ENCODE results near the gene ATMIN.

The ATMIN gene, protein sequence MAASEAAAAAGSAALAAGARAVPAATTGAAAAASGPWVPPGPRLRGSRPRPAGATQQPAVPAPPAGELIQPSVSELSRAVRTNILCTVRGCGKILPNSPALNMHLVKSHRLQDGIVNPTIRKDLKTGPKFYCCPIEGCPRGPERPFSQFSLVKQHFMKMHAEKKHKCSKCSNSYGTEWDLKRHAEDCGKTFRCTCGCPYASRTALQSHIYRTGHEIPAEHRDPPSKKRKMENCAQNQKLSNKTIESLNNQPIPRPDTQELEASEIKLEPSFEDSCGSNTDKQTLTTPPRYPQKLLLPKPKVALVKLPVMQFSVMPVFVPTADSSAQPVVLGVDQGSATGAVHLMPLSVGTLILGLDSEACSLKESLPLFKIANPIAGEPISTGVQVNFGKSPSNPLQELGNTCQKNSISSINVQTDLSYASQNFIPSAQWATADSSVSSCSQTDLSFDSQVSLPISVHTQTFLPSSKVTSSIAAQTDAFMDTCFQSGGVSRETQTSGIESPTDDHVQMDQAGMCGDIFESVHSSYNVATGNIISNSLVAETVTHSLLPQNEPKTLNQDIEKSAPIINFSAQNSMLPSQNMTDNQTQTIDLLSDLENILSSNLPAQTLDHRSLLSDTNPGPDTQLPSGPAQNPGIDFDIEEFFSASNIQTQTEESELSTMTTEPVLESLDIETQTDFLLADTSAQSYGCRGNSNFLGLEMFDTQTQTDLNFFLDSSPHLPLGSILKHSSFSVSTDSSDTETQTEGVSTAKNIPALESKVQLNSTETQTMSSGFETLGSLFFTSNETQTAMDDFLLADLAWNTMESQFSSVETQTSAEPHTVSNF

DNA sequence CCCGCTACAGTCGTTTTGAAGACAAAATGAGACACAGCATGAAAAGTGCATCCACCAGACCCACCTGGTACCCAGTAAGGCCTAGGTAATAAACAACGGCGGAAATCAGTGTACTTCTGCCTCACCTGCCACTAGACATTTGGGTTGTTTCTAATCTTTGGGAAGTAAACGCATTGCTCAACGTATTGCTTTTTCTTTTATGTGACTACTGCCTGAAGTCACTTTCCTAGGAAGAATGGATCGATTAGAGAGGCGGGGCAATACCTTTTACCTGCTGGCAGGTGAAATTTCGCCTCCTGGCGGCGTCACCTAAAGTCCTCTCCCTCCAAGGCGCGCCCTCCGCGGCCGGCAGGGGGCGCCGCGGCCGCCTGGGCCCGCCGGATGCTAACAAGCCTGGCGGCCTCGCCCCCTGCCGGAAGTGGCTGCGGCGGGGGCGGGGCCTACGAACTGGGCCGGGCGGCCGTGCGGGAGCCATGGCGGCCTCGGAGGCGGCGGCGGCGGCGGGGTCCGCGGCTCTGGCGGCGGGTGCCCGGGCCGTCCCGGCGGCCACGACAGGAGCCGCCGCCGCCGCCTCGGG lies at the start of gene ATMIN:
ATMIN (plus strand) TSS at position 445 of the 577 bp plus-strand sequence; CDS start at position 474, 29 bp downstream.
- H3K27ac ChIP-seq (ENCODE audit: low read depth, low read length), result peak within 1 kb of the TSS; percentile 70
- no peaks in the 10 kb centered on the region for H3K27me3 ChIP-seq (ENCODE audit: control insufficient read depth in 5 of 5, insufficient read depth in 4 of 5, low read length in 5 of 5)
- peak within 1 kb of the TSS; percentile 86 to 91 (median 88) for H3K9ac ChIP-seq (ENCODE audit: low read length in 5 of 5)
- H3K4me3 ChIP-seq (ENCODE audit: low read depth in 1 of 5, low read length in 5 of 5), result peak within 1 kb of the TSS; percentile 78 to 91 (median 81)
- no peaks in the 10 kb centered on the region for H3K9me3 ChIP-seq (ENCODE audit: control insufficient read depth in 5 of 5, low read length in 5 of 5)
- H3K36me3 ChIP-seq (ENCODE audit: control insufficient read depth in 5 of 5, insufficient read depth in 5 of 5, low read length in 5 of 5), result peaks cover 0 to 7% (median 0%) of the 10 kb centered on the region in 5 donors
- H3K4me1 ChIP-seq (ENCODE audit: control insufficient read depth in 5 of 5, insufficient read depth in 5 of 5, low read length in 5 of 5), result peaks cover 4 to 25% (median 20%) of the 10 kb centered on the region in 5 donors

DNA sequence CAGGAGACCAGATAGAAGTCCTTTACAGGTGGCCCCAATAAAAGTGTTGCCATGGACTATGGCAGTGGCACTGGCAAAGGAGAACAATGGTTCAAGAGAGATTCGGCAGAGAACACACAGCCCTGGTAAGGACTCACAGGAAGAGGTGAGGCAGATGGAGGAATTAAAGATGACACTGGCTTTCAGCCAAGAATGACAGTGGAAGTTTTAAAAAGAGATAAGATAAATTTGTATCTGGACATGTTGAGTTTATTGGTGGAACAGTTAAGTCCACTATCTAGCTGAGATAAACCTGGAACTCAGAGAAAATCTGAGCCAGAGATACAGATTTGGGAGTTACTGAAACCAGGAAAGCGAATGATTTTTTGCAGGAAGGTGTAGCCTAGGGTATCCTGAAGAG lies 49.1 kb upstream of the ATMIN start:
- Histone ChIP-seq H3K27ac (ENCODE audit: low read depth, low read length) (no peak overlapping the region), H3K27me3 (ENCODE audit: control insufficient read depth in 5 of 5, insufficient read depth in 4 of 5, low read length in 5 of 5) (no peaks in the 10 kb centered on the region), H3K4me1 (ENCODE audit: control insufficient read depth in 5 of 5, insufficient read depth in 5 of 5, low read length in 5 of 5) (no peaks in the 10 kb centered on the region), H3K9me3 (ENCODE audit: control insufficient read depth in 5 of 5, low read length in 5 of 5) (no peaks in the 10 kb centered on the region), H3K36me3 (ENCODE audit: control insufficient read depth in 5 of 5, insufficient read depth in 5 of 5, low read length in 5 of 5) (peaks cover 0 to 9% (median 5%) of the 10 kb centered on the region in 5 donors), H3K4me3 (ENCODE audit: low read depth in 1 of 5, low read length in 5 of 5) (no peak overlapping the region), H3K9ac (ENCODE audit: low read length in 5 of 5) (no peak overlapping the region)

DNA sequence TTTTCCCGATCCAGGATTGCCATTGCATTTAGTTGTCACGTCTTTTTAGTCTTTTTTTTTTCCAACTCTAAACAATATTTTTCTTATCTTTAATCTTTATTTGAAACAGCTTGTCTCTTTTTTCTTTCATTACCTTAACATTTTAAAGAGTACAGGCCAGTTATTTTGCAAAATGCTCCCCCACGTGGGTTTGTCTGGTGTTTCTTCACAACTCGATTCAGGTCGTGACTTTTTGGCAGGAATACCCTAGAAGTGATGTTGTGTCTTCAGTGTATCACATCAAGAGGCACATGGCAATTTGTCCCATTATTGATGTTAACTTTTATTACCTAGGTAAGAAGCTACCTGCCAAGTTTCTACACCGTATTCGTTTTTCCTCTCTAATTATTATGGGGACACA lies 46.9 kb upstream of the ATMIN start:
- Histone ChIP-seq H3K4me1 (ENCODE audit: control insufficient read depth in 5 of 5, insufficient read depth in 5 of 5, low read length in 5 of 5) (no peaks in the 10 kb centered on the region), H3K27ac (ENCODE audit: low read depth, low read length) (no peak overlapping the region), H3K36me3 (ENCODE audit: control insufficient read depth in 5 of 5, insufficient read depth in 5 of 5, low read length in 5 of 5) (peaks cover 0 to 10% (median 6%) of the 10 kb centered on the region in 5 donors), H3K4me3 (ENCODE audit: low read depth in 1 of 5, low read length in 5 of 5) (no peak overlapping the region), H3K9me3 (ENCODE audit: control insufficient read depth in 5 of 5, low read length in 5 of 5) (no peaks in the 10 kb centered on the region), H3K9ac (ENCODE audit: low read length in 5 of 5) (no peak overlapping the region), H3K27me3 (ENCODE audit: control insufficient read depth in 5 of 5, insufficient read depth in 4 of 5, low read length in 5 of 5) (no peaks in the 10 kb centered on the region)

DNA sequence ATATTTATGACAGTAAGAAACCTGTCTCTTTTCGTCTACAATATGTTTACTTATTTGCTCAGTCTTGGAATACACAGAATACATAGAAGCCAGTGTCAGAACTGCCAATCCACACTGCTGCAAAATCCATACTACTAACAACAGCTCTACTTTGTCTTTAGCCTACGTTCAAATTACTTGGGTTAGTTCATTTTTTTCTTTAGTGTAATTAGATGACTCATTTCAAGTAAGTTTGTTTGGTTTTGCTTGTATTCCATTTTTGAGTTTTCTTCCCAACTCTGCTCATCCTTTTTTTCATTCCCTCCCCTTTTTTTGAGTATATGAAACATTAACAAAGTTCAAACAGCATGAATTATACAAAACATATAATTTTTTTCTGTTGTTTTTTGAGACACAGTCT lies 45.8 kb upstream of the ATMIN start:
- H3K4me1 ChIP-seq (ENCODE audit: control insufficient read depth in 5 of 5, insufficient read depth in 5 of 5, low read length in 5 of 5), result no peaks in the 10 kb centered on the region
- no peak overlapping the region for H3K9ac ChIP-seq (ENCODE audit: low read length in 5 of 5)
- peaks cover 0 to 10% (median 6%) of the 10 kb centered on the region in 5 donors for H3K36me3 ChIP-seq (ENCODE audit: control insufficient read depth in 5 of 5, insufficient read depth in 5 of 5, low read length in 5 of 5)
- no peaks in the 10 kb centered on the region for H3K27me3 ChIP-seq (ENCODE audit: control insufficient read depth in 5 of 5, insufficient read depth in 4 of 5, low read length in 5 of 5)
- H3K27ac ChIP-seq (ENCODE audit: low read depth, low read length), result no peak overlapping the region
- H3K4me3 ChIP-seq (ENCODE audit: low read depth in 1 of 5, low read length in 5 of 5), result no peak overlapping the region
- H3K9me3 ChIP-seq (ENCODE audit: control insufficient read depth in 5 of 5, low read length in 5 of 5), result no peaks in the 10 kb centered on the region

DNA sequence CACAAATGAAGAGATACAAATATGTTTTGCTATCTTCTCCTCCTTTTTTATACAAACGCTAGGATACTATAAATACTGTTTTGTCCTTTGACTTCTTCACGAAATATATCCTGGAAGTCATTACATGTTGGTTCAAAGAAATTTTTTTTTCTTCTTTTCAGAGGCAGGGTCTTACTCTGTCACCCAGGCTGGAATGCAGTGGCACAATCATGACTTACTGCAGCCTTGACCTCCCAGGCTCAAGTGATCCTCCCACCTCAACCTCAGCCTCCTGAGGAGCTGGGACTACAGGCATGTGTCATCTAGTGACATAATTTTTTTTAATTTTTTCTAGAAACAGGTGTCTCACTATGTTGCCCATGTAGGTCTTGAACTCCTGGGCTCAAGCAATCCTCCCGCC lies 45.1 kb upstream of the ATMIN start:
- no peaks in the 10 kb centered on the region for H3K4me1 ChIP-seq (ENCODE audit: control insufficient read depth in 5 of 5, insufficient read depth in 5 of 5, low read length in 5 of 5)
- H3K9ac ChIP-seq (ENCODE audit: low read length in 5 of 5), result no peak overlapping the region
- H3K27me3 ChIP-seq (ENCODE audit: control insufficient read depth in 5 of 5, insufficient read depth in 4 of 5, low read length in 5 of 5), result no peaks in the 10 kb centered on the region

DNA sequence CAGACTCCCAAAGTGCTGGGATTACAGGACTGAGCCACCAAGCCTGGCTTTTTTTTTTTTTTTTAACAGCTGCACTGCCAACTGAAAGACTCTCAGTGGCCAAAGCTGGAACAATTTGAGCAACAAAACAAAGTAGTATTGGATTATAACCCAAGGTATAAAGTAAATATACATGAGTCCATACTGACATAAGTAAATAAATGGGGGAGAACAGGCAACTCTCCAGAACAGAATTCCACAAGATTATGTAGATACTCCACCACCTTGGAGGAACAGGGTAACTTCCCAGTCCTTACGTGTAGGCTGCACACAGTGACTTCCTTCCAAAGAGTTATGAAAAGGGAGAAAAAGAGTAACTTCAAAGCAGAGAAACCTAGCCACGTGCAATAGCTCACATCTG lies 44.7 kb upstream of the ATMIN start:
- Histone ChIP-seq H3K4me1 (ENCODE audit: control insufficient read depth in 5 of 5, insufficient read depth in 5 of 5, low read length in 5 of 5) (no peaks in the 10 kb centered on the region), H3K9ac (ENCODE audit: low read length in 5 of 5) (no peak overlapping the region), H3K9me3 (ENCODE audit: control insufficient read depth in 5 of 5, low read length in 5 of 5) (no peaks in the 10 kb centered on the region), H3K27ac (ENCODE audit: low read depth, low read length) (no peak overlapping the region), H3K27me3 (ENCODE audit: control insufficient read depth in 5 of 5, insufficient read depth in 4 of 5, low read length in 5 of 5) (no peaks in the 10 kb centered on the region), H3K4me3 (ENCODE audit: low read depth in 1 of 5, low read length in 5 of 5) (no peak overlapping the region), H3K36me3 (ENCODE audit: control insufficient read depth in 5 of 5, insufficient read depth in 5 of 5, low read length in 5 of 5) (peaks cover 0 to 11% (median 6%) of the 10 kb centered on the region in 5 donors)

More for the DNA sequence above, 45.1 kb upstream of the ATMIN start:
- H3K27ac ChIP-seq (ENCODE audit: low read depth, low read length), result no peak overlapping the region
- no peaks in the 10 kb centered on the region for H3K9me3 ChIP-seq (ENCODE audit: control insufficient read depth in 5 of 5, low read length in 5 of 5)
- H3K4me3 ChIP-seq (ENCODE audit: low read depth in 1 of 5, low read length in 5 of 5), result no peak overlapping the region
- H3K36me3 ChIP-seq (ENCODE audit: control insufficient read depth in 5 of 5, insufficient read depth in 5 of 5, low read length in 5 of 5), result peaks cover 0 to 10% (median 6%) of the 10 kb centered on the region in 5 donors

DNA sequence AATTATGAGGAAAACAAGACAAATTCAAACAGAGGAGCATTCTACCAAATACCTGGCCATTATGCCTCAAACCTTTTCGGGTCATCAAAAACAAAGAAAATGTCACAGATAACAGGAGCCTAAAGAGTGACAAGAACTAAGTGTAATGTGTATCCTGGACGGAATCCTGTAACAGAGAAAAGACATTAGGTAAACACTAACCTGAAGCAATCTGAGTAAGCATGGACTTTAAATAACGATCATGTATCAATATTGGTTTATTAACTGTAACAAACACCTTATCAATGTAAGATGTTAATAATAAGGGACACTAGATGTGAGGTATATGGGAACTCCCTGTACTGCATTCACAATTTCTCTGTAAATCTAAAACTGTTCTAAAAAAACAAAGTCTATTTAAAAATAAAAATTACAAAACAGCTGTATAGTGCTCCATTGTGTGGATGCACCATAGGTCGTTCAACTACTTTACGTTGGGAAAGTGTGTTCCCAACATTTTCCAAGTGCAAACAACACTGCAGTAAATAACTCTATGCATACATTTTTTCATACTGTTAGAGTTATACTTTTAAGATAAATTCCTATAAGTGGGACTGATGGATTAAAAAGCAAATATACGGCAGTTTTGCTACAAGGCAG lies 43.7 kb upstream of the ATMIN start:
- Histone ChIP-seq H3K9ac (ENCODE audit: low read length in 5 of 5) (no peak overlapping the region), H3K9me3 (ENCODE audit: control insufficient read depth in 5 of 5, low read length in 5 of 5) (no peaks in the 10 kb centered on the region)

DNA sequence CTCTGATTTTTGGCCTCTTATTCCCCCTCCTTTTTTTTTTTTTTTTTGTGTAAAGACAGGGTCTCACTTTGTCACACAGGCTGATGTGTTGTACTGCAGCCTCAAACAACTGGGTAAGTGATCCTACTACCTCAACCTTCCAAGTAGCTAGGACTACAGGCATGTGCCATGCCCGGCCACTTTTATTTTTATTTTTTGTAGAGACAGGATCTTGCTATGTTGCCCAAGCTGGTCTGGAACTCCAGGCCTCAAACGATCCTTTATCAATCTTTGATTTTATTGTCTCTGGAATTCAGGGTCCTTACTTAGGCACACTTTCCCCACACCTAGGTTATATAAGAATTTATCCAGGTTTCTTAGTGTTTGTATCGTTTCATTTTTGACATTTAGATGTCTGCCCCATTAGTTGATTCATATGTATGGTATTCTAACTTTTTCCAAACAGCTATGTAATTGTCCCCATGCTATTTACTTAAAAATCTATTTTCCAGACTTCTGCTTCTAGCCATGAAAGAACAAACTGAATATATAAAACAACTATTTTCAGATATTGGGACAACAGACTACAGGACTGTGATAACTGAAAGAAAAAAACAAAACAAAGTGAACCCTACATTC lies 42.9 kb upstream of the ATMIN start:
- Histone ChIP-seq H3K36me3 (ENCODE audit: control insufficient read depth in 5 of 5, insufficient read depth in 5 of 5, low read length in 5 of 5) (peaks cover 0 to 7% (median 6%) of the 10 kb centered on the region in 5 donors), H3K9me3 (ENCODE audit: control insufficient read depth in 5 of 5, low read length in 5 of 5) (no peaks in the 10 kb centered on the region), H3K27me3 (ENCODE audit: control insufficient read depth in 5 of 5, insufficient read depth in 4 of 5, low read length in 5 of 5) (no peaks in the 10 kb centered on the region), H3K4me3 (ENCODE audit: low read depth in 1 of 5, low read length in 5 of 5) (no peak overlapping the region), H3K27ac (ENCODE audit: low read depth, low read length) (no peak overlapping the region), H3K9ac (ENCODE audit: low read length in 5 of 5) (no peak overlapping the region), H3K4me1 (ENCODE audit: control insufficient read depth in 5 of 5, insufficient read depth in 5 of 5, low read length in 5 of 5) (peaks cover 0 to 11% (median 9%) of the 10 kb centered on the region in 5 donors)

More for the DNA sequence above, 43.7 kb upstream of the ATMIN start:
- no peak overlapping the region for H3K4me3 ChIP-seq (ENCODE audit: low read depth in 1 of 5, low read length in 5 of 5)
- no peaks in the 10 kb centered on the region for H3K27me3 ChIP-seq (ENCODE audit: control insufficient read depth in 5 of 5, insufficient read depth in 4 of 5, low read length in 5 of 5)
- peaks cover 0 to 3% (median 2%) of the 10 kb centered on the region in 5 donors for H3K4me1 ChIP-seq (ENCODE audit: control insufficient read depth in 5 of 5, insufficient read depth in 5 of 5, low read length in 5 of 5)
- peaks cover 0 to 11% (median 6%) of the 10 kb centered on the region in 5 donors for H3K36me3 ChIP-seq (ENCODE audit: control insufficient read depth in 5 of 5, insufficient read depth in 5 of 5, low read length in 5 of 5)
- H3K27ac ChIP-seq (ENCODE audit: low read depth, low read length), result no peak overlapping the region

DNA sequence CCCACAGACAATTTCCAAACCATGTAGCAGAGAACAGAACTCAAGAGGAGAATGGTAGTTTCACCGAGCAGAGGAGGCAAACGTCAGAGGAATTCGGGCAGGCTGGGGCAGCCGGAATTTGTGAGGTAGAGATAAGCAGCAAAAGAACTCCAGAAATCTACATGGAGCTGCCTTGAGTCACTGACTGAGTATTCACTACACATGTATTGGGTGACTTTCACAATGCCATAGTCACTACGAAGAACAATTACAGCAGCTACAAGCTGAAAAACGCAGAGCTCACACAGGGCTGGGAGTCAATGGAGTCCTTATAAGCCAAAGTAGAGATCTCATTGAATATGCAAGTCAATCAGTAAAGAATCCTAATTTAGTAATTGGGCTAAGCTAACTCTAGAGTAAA lies 42.3 kb upstream of the ATMIN start:
- Histone ChIP-seq H3K4me3 (ENCODE audit: low read depth in 1 of 5, low read length in 5 of 5) (no peak overlapping the region), H3K27ac (ENCODE audit: low read depth, low read length) (no peak overlapping the region), H3K4me1 (ENCODE audit: control insufficient read depth in 5 of 5, insufficient read depth in 5 of 5, low read length in 5 of 5) (peaks cover 0 to 13% (median 9%) of the 10 kb centered on the region in 5 donors), H3K27me3 (ENCODE audit: control insufficient read depth in 5 of 5, insufficient read depth in 4 of 5, low read length in 5 of 5) (no peaks in the 10 kb centered on the region), H3K9me3 (ENCODE audit: control insufficient read depth in 5 of 5, low read length in 5 of 5) (no peaks in the 10 kb centered on the region), H3K36me3 (ENCODE audit: control insufficient read depth in 5 of 5, insufficient read depth in 5 of 5, low read length in 5 of 5) (peaks cover 0 to 7% (median 6%) of the 10 kb centered on the region in 5 donors), H3K9ac (ENCODE audit: low read length in 5 of 5) (no peak overlapping the region)
